ENCODE results near the gene THOC5.

THOC5 gene

GRCh38 chr22:29487426-29487986, 66.1 kb downstream of the THOC5 start:
- no peak overlapping the region for H3K27ac ChIP-seq
- H3K4me2 ChIP-seq (ENCODE audit: low read length): no peak overlapping the region
- H3K79me2 ChIP-seq: no peaks in the 10 kb centered on the region
- H3K4me3 ChIP-seq (ENCODE audit: low read depth, low read length): no peak overlapping the region
- H3K9me3 ChIP-seq (ENCODE audit: control insufficient read depth, low read length): no peaks in the 10 kb centered on the region
- no peaks in the 10 kb centered on the region for H3K36me3 ChIP-seq (ENCODE audit: control insufficient read depth, insufficient read depth, low read length)
- no peaks in the 10 kb centered on the region for H3K27me3 ChIP-seq (ENCODE audit: control insufficient read depth, insufficient read depth, low read length)
- no peak overlapping the region for H3K9ac ChIP-seq
- TF ChIP-seq CTCF (IDR thresholded peaks at IDR 0.05): no peak
- no peak overlapping the region for H2AFZ ChIP-seq
- H3K4me1 ChIP-seq: no peaks in the 10 kb centered on the region

- no peak overlapping the region for H3K9ac ChIP-seq
- no peak overlapping the region for H3K4me2 ChIP-seq (ENCODE audit: low read length)
- H3K79me2 ChIP-seq: no peaks in the 10 kb centered on the region
- no peak for TF ChIP-seq CTCF (IDR thresholded peaks at IDR 0.05)
- H3K4me1 ChIP-seq: no peaks in the 10 kb centered on the region
- H3K36me3 ChIP-seq (ENCODE audit: control insufficient read depth, insufficient read depth, low read length): no peaks in the 10 kb centered on the region
- no peak overlapping the region for H2AFZ ChIP-seq
- no peak overlapping the region for H3K27ac ChIP-seq
- H3K4me3 ChIP-seq (ENCODE audit: low read depth, low read length): no peak overlapping the region
- H3K27me3 ChIP-seq (ENCODE audit: control insufficient read depth, insufficient read depth, low read length): peaks cover 6% of the 10 kb centered on the region
- H3K9me3 ChIP-seq (ENCODE audit: control insufficient read depth, low read length): no peaks in the 10 kb centered on the region
These were observed 68.1 kb downstream of the THOC5 start for GRCh38 chr22:29485448-29485847.

- no peak overlapping the region for H3K27ac ChIP-seq
- H3K9ac ChIP-seq: no peak overlapping the region
- no peak overlapping the region for H2AFZ ChIP-seq
- peaks cover 14% of the 10 kb centered on the region for H3K27me3 ChIP-seq (ENCODE audit: control insufficient read depth, insufficient read depth, low read length)
- H3K4me2 ChIP-seq (ENCODE audit: low read length): no peak overlapping the region
- no peak overlapping the region for H3K4me3 ChIP-seq (ENCODE audit: low read depth, low read length)
- H3K36me3 ChIP-seq (ENCODE audit: control insufficient read depth, insufficient read depth, low read length): no peaks in the 10 kb centered on the region
- H3K4me1 ChIP-seq: no peaks in the 10 kb centered on the region
- H3K79me2 ChIP-seq: no peaks in the 10 kb centered on the region
- no peak for TF ChIP-seq CTCF (IDR thresholded peaks at IDR 0.05)
- no peaks in the 10 kb centered on the region for H3K9me3 ChIP-seq (ENCODE audit: control insufficient read depth, low read length)
These were observed 68.9 kb downstream of the THOC5 start for GRCh38 chr22:29484642-29485041.

DNA sequence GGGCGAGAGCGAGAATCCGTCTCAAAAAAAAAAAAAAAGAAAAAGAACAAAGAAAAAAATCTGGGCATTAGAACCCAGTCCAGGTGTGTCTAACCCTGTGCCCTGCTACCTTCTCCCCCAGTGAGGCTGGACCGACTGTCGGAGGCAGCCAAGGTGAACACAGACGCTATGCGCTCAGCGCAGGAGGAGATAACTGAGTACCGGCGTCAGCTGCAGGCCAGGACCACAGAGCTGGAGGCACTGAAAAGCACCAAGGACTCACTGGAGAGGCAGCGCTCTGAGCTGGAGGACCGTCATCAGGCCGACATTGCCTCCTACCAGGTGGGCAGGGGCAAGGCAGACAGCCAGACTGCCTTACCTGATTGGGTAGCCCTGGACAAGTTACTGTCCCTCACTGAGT, 70.3 kb downstream of the THOC5 start:
- Histone ChIP-seq H3K4me3 (ENCODE audit: low read depth, low read length) (no peak overlapping the region), H3K9ac (no peak overlapping the region), H3K9me3 (ENCODE audit: control insufficient read depth, low read length) (no peaks in the 10 kb centered on the region), H3K4me2 (ENCODE audit: low read length) (no peak overlapping the region), H3K27ac (no peak overlapping the region), H3K4me1 (no peaks in the 10 kb centered on the region), H3K36me3 (ENCODE audit: control insufficient read depth, insufficient read depth, low read length) (no peaks in the 10 kb centered on the region), H2AFZ (no peak overlapping the region), H3K79me2 (no peaks in the 10 kb centered on the region), H3K27me3 (ENCODE audit: control insufficient read depth, insufficient read depth, low read length) (peaks cover 15% of the 10 kb centered on the region)
- TF ChIP-seq CTCF (IDR thresholded peaks at IDR 0.05): no peak

GRCh38 chr22:29482726-29483125, 70.8 kb downstream of the THOC5 start:
- Histone ChIP-seq H3K9ac (no peak overlapping the region), H3K4me3 (ENCODE audit: low read depth, low read length) (no peak overlapping the region), H3K4me2 (ENCODE audit: low read length) (no peak overlapping the region), H3K36me3 (ENCODE audit: control insufficient read depth, insufficient read depth, low read length) (no peaks in the 10 kb centered on the region), H3K27me3 (ENCODE audit: control insufficient read depth, insufficient read depth, low read length) (peaks cover 15% of the 10 kb centered on the region), H3K27ac (no peak overlapping the region), H3K9me3 (ENCODE audit: control insufficient read depth, low read length) (no peaks in the 10 kb centered on the region), H2AFZ (no peak overlapping the region), H3K79me2 (no peaks in the 10 kb centered on the region), H3K4me1 (no peaks in the 10 kb centered on the region)
- no peak for TF ChIP-seq CTCF (IDR thresholded peaks at IDR 0.05)

Data from parathyroid adenoma (tissue), 2 donors.